Activated naive CD4-positive, alpha-beta T cell treated with anti-CD3 and anti-CD28 coated beads, Interleukin-2, amount 50 U/mL, for 16 hours (primary cell): ENCODE results near the gene EVA1C.
"Not testable (repeated sequence)": the region's sequence is repeated elsewhere in the genome, so short reads cannot be mapped to it uniquely, and the experiment has no call there.

Source experiments
- DNase-seq: peaks from one replicate; pipeline ENCODE4 v3.0.0-alpha.2; 2020

The EVA1C gene

GRCh38 chr21:32425628-32426027 lies 13.1 kb downstream of the EVA1C start:
- DNase-seq, result no peak

GRCh38 chr21:32426066-32426465 lies 13.6 kb downstream of the EVA1C start:
- no peak for DNase-seq

- no peak for DNase-seq
Observed at GRCh38 chr21:32426592-32427051, 14.1 kb downstream of the EVA1C start.

- no peak for DNase-seq
Observed at GRCh38 chr21:32427958-32428623, 15.6 kb downstream of the EVA1C start.

- not testable (repeated sequence) for DNase-seq
Observed at GRCh38 chr21:32432982-32433660, 20.6 kb downstream of the EVA1C start.

GRCh38 chr21:32437729-32438128 lies 25.2 kb downstream of the EVA1C start:
- DNase-seq, result no peak

- no peak for DNase-seq
Observed at GRCh38 chr21:32442566-32443318, 30.2 kb downstream of the EVA1C start.

GRCh38 chr21:32445101-32445500 lies 32.6 kb downstream of the EVA1C start:
- DNase-seq, result no peak

DNA sequence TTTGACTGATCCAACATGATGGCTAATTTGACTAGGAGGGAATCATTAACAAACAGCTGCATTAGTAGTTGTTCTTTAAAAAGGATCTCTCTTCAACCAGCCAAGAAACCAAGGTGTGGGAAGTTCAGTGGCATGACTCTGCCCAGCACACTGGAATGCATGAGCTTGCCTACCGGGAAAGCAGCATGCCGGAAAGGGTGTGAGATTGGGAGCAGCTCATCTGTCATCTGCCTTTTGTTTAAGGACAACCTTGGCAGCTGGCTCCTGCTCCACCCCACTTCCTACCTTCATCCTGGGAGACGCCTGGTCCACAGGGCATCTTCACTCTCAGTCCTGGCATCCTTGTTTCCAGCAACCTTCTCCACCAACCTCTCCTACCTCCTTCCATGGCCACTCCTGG lies 33.9 kb downstream of the EVA1C start:
- not testable (repeated sequence) for DNase-seq

- no peak for DNase-seq
Observed at GRCh38 chr21:32447224-32447623, 34.7 kb downstream of the EVA1C start.

DNA sequence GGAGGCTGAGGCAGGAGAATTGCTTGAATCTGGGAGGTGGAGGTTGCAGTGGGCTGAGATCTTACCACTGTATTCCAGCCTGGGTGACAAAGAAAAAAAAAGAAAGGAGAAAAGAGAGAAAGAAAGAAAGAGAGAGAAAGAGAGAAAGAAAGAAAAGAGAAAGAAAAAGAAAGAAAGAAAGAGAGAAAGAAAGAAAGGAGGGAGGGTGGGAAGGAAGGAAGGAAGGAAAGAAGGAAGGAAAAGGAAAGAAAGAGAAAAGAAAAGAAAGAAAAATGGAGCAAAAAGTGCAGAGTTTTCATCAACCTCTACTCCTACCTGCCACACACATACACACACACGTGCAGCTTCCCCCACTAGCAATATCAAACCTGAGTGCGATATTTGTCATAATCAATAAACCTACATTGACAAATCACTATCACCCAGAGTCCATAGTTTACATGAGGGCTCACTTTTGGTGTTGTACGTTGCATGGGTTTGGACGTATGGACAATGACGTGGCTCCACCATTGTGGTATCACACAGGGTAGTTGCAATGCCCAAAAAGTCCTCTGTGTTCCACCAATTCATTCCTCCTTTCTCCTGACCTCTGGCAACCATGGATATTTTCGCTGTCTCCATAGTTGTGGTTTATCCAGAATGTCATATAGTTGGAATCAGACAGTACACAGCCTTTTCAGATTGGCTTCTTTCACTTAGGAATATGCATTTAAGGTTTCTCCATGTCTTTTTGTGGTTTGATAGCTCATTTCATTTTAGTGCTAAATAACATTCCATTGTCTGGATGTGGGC lies 36.5 kb downstream of the EVA1C start:
- no peak for DNase-seq

DNA sequence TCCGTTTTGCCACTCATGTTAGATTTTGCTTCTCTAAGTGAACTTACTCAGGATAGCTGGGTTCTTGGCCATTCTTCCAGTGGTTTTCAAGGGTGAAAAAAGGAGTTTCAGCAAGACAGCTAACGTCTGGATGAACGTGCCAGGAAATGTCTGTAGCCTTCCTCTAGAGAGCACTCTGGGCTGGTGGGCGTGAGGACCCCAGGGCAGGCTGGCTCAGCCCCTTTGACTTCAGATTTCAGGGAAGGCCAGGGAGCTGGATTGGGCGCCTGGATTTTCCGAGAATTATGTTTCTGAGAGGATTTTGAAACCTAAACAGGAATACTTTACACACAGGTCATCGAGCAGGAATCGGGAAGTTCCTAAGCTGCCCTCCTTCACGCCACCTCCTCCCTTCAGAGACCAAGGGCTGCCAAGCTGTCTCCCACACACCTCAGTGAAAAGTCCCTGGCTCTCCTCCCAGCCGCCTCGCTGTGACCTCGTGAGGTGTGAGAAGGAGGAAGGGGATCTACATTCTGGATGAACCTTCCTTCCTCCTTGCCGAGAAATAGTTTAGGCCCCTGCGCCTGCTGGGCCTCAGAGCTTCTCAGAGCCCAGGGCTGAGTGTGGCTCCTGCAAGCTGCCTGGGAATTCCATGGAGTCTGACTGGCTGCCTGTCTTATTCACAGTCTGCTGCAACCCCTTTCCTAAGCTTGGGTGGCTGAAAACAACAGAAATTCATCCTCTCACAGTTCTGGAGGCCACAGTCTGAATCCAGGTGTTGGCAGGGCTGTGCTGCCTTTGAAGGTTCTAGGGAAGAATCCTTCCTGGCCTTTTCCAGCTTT lies 38.6 kb downstream of the EVA1C start:
- not testable (repeated sequence) for DNase-seq

DNA sequence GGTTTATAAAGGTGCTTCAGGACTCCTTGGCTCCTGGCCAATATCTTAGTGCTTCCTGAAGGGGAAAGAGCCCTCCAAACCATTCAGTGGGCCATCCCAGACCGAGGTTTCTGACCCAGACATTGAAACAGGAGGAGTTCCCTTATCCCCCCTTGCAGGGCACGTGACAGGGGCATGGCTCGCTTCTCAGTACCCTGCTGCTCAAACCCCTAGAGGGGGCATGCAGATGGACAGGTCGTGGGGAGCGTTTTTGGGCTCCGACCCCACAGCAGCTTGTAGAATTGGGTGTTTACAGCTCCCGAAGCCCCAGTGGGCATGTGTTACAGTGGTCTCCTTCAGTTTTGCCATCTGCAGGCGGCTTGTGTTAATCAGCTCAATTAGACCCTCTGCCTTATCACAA lies 39.7 kb downstream of the EVA1C start:
- not testable (repeated sequence) for DNase-seq

DNA sequence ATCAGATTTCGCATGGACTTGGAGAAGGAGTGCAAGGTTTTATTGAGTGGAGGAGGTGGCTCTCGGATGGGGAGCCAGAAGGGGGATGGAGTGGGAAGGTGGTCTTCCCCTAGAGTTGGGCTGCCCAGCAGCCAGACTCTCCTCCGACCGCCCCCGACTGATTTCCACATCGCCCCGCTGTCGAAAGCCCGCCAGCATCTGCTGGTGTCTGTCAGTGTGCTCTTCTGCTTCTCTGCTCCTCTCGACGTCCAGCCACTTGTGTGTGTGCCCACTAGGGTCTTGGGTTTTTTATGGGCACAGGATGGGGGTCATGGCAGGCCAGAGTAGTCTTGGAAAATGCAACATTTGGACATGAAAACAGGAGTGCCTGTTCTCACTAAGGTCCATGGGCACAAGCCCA lies 40.1 kb downstream of the EVA1C start:
- no peak for DNase-seq

DNA sequence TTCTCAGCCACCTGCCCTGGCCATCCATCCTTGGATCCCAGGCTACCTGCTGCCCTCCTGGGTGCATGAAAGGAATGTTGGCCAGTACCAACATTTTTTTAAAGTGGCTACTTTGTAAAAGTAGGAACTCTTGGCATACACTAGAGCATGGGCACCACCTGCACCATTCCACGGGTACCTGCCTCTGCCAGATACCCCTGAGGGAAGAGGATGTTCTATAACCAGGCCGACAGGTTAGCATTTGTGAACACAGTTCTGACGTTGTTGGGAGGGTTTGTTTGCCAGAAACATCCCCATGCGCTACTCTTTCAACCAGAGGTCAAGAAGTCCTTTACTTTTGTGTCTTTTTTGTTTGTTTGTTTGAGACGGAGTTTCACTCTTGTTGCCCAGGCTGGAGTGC lies 43.0 kb downstream of the EVA1C start:
- DNase-seq, result no peak

GRCh38 chr21:32456497-32456918 lies 44.0 kb downstream of the EVA1C start:
- no peak for DNase-seq

GRCh38 chr21:32457360-32457840 lies 44.9 kb downstream of the EVA1C start:
- DNase-seq, result no peak

GRCh38 chr21:32457962-32458361 lies 45.5 kb downstream of the EVA1C start:
- DNase-seq, result no peak

DNA sequence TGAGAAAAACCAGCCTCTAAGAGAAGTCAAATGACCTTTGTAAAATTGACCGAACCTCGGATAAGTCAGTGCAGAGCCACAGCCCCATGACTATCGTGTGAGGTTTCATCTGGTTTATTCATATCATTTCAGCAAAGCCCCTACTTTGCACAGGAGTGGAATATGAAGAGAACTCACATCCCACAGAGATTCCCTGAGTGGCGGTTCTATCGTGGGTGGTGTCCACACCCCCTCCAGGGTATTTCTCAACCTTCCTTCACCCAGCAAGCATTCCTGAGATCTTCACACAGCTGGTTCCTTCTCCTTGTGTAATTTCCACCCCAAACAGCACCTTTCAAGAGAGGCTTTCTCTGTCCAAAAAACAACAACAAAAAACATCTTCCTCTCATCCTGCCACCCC lies 47.5 kb downstream of the EVA1C start:
- no peak for DNase-seq

- DNase-seq, result no peak
Observed at GRCh38 chr21:32461503-32461902, 49.0 kb downstream of the EVA1C start.

GRCh38 chr21:32462564-32462963 lies 50.1 kb downstream of the EVA1C start:
- DNase-seq, result not testable (repeated sequence)

DNA sequence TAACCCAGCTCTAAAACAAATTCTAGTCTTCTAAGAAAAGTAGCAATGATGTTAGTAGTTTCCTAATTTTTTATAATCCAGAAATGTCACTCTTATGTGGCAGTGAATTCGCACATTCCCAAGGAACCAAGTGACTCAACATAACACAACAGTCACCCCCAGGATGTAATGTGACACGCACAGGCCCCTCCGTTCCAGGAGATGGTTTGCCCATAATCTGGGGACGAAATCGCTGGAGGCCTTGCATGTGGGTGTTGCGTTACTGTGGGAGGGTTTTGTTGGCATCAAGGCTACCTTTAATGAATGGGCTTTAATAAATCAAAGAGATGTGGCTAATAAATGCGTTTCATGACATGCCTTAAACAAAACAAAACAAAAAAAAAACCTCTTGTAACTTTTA lies 50.9 kb downstream of the EVA1C start:
- no peak for DNase-seq
